Large intestine (tissue), 3 donors: ENCODE results near the gene KLC3. TPM values are rescaled to one million over a fixed set of nuclear protein-coding genes. Genes with fewer than 3 reads are reported as not detected.
"Not testable (repeated sequence)": the region's sequence is repeated elsewhere in the genome, so short reads cannot be mapped to it uniquely, and the experiment has no call there.

ENCODE experiments used
- DNase-seq, 2 donors: peaks; one replicate each; pipeline versions ENCODE4 v3.0.0 to v3.0.0-alpha.2; 2013
- H3K27ac ChIP-seq: one replicate; pipeline ENCODE4 v1.5.1; 2013; ENCODE audit warnings: low read length
- H3K27me3 ChIP-seq: 2 replicates; pipeline ENCODE4 v1.6.1; 2013; ENCODE audit warnings: low read length; ENCODE audit not compliant: control insufficient read depth, insufficient read depth
- H3K36me3 ChIP-seq: 2 replicates; pipeline ENCODE4 v1.6.1; 2013; ENCODE audit warnings: low read length; ENCODE audit not compliant: control insufficient read depth, insufficient read depth
- H3K4me1 ChIP-seq: one replicate; pipeline ENCODE4 v1.6.1; 2013; ENCODE audit warnings: low read length; ENCODE audit not compliant: control insufficient read depth, insufficient read depth
- H3K4me3 ChIP-seq: one replicate; pipeline ENCODE4 v1.5.1; 2013; ENCODE audit warnings: low read length
- H3K9me3 ChIP-seq: one replicate; pipeline ENCODE4 v1.6.1; 2013; ENCODE audit warnings: mild to moderate bottlenecking, low read depth, low read length, moderate library complexity; ENCODE audit not compliant: control insufficient read depth
- WGBS: methylation state at CpG from one replicate; pipeline ENCODE4 v1.1.5; 2013; ENCODE audit warnings: low lambda C conversion rate; ENCODE audit not compliant: insufficient coverage; 5-methylcytosine and 5-hydroxymethylcytosine counted together
- polyA plus RNA-seq: library from polyadenylated mRNA; unstranded; fragments of 120-200 nt; gene quantifications from one replicate; pipeline ENCODE4 v1.2.1, GENCODE V29; 2013

The KLC3 gene
- polyA plus RNA-seq, 1 donor, result 0.04 TPM

- H3K27me3 ChIP-seq, result peaks cover 2% of the 10 kb centered on the region
- H3K4me3 ChIP-seq, result no peak overlapping the region
- WGBS, result 90% methylated on average over 2 of the region's 10 CpGs
- H3K4me1 ChIP-seq, result peaks cover 4% of the 10 kb centered on the region
- H3K36me3 ChIP-seq, result no peaks in the 10 kb centered on the region
- no peak for DNase-seq
- no peak overlapping the region for H3K27ac ChIP-seq
- H3K9me3 ChIP-seq, result no peaks in the 10 kb centered on the region
These were observed 6.8 kb upstream of the KLC3 start for GRCh38 chr19:45333609-45334303.

GRCh38 chr19:45334881-45335280 lies 5.7 kb upstream of the KLC3 start:
- H3K27me3 ChIP-seq, DNase-seq, H3K27ac ChIP-seq, H3K36me3 ChIP-seq, H3K9me3 ChIP-seq, H3K4me1 ChIP-seq, H3K4me3 ChIP-seq: not testable (repeated sequence)
- 60% methylated on average over 1 of the region's 4 CpGs for WGBS

GRCh38 chr19:45336696-45337251 lies 3.8 kb upstream of the KLC3 start:
- no peak for DNase-seq
- WGBS, result no CpG with 5 or more reads among the region's 11 CpGs
- Histone ChIP-seq H3K27ac (no peak overlapping the region), H3K4me3 (no peak overlapping the region), H3K9me3 (no peaks in the 10 kb centered on the region), H3K4me1 (peaks cover 8% of the 10 kb centered on the region), H3K27me3 (peaks cover 18% of the 10 kb centered on the region), H3K36me3 (no peaks in the 10 kb centered on the region)

GRCh38 chr19:45339629-45340028 lies 921 bp upstream of the KLC3 start:
- peaks cover 31% of the 10 kb centered on the region for H3K27me3 ChIP-seq

GRCh38 chr19:45340899-45341453 lies 426 bp downstream of the KLC3 start:
- Histone ChIP-seq H3K9me3 (no peaks in the 10 kb centered on the region), H3K4me1 (peaks cover 8% of the 10 kb centered on the region), H3K4me3 (no peak overlapping the region), H3K27ac (no peak overlapping the region), H3K27me3 (peaks cover 43% of the 10 kb centered on the region), H3K36me3 (no peaks in the 10 kb centered on the region)
- no CpG with 5 or more reads among the region's 25 CpGs for WGBS
- DNase-seq, result peak in 1 of 2 donors; percentile 21

More at GRCh38 chr19:45339629-45340028, 921 bp upstream of the KLC3 start:
- Histone ChIP-seq H3K9me3 (no peaks in the 10 kb centered on the region), H3K36me3 (no peaks in the 10 kb centered on the region), H3K27ac (no peak overlapping the region), H3K4me3 (no peak overlapping the region), H3K4me1 (peaks cover 8% of the 10 kb centered on the region)
- no peak for DNase-seq
- WGBS, result no CpG with 5 or more reads among the region's 6 CpGs

GRCh38 chr19:45342911-45343310 lies 2.4 kb downstream of the KLC3 start:
- Histone ChIP-seq H3K36me3 (no peaks in the 10 kb centered on the region), H3K27ac (no peak overlapping the region), H3K4me3 (no peak overlapping the region), H3K27me3 (peaks cover 58% of the 10 kb centered on the region), H3K9me3 (peaks cover 3% of the 10 kb centered on the region), H3K4me1 (peaks cover 8% of the 10 kb centered on the region)
- WGBS, result no CpG with 5 or more reads among the region's 13 CpGs
- no peak for DNase-seq

GRCh38 chr19:45344621-45345505 lies 4.3 kb downstream of the KLC3 start:
- no peak overlapping the region for H3K4me3 ChIP-seq
- peaks cover 4% of the 10 kb centered on the region for H3K4me1 ChIP-seq
- H3K27ac ChIP-seq, result no peak overlapping the region
- DNase-seq, result no peak
- 60% methylated on average over 1 of the region's 15 CpGs for WGBS
- peaks cover 3% of the 10 kb centered on the region for H3K9me3 ChIP-seq
- H3K36me3 ChIP-seq, result peaks cover 3% of the 10 kb centered on the region
- peaks cover 61% of the 10 kb centered on the region for H3K27me3 ChIP-seq

GRCh38 chr19:45345506-45345860 lies 4.9 kb downstream of the KLC3 start:
- Histone ChIP-seq H3K27me3 (peaks cover 56% of the 10 kb centered on the region), H3K36me3 (peaks cover 4% of the 10 kb centered on the region), H3K27ac (no peak overlapping the region), H3K4me3 (no peak overlapping the region), H3K9me3 (peaks cover 3% of the 10 kb centered on the region), H3K4me1 (no peaks in the 10 kb centered on the region)
- WGBS, result no CpG with 5 or more reads among the region's 15 CpGs
- no peak for DNase-seq

GRCh38 chr19:45346449-45346848 lies 5.9 kb downstream of the KLC3 start:
- peaks cover 48% of the 10 kb centered on the region for H3K27me3 ChIP-seq
- no peak for DNase-seq

GRCh38 chr19:45347570-45348366 lies 7.2 kb downstream of the KLC3 start:
- H3K9me3 ChIP-seq, result peaks cover 3% of the 10 kb centered on the region
- no peak for DNase-seq
- no peak overlapping the region for H3K4me3 ChIP-seq
- no peaks in the 10 kb centered on the region for H3K4me1 ChIP-seq
- no peak overlapping the region for H3K27ac ChIP-seq
- H3K27me3 ChIP-seq, result peaks cover 39% of the 10 kb centered on the region
- peaks cover 22% of the 10 kb centered on the region for H3K36me3 ChIP-seq
- no CpG with 5 or more reads among the region's 25 CpGs for WGBS

More at GRCh38 chr19:45346449-45346848, 5.9 kb downstream of the KLC3 start:
- WGBS, result no CpG with 5 or more reads among the region's 27 CpGs
- no peaks in the 10 kb centered on the region for H3K4me1 ChIP-seq
- H3K36me3 ChIP-seq, result peaks cover 12% of the 10 kb centered on the region
- H3K9me3 ChIP-seq, result peaks cover 3% of the 10 kb centered on the region
- H3K27ac ChIP-seq, result no peak overlapping the region
- H3K4me3 ChIP-seq, result no peak overlapping the region
